ENCODE measurements around the gene GPR78. TPM values are rescaled to one million over a fixed set of nuclear protein-coding genes. Genes with fewer than 3 reads are reported as not detected.

Gene GPR78
- total RNA-seq, 4 donors from 2014 or later = 0.19 TPM; not detected in 2

DNA sequence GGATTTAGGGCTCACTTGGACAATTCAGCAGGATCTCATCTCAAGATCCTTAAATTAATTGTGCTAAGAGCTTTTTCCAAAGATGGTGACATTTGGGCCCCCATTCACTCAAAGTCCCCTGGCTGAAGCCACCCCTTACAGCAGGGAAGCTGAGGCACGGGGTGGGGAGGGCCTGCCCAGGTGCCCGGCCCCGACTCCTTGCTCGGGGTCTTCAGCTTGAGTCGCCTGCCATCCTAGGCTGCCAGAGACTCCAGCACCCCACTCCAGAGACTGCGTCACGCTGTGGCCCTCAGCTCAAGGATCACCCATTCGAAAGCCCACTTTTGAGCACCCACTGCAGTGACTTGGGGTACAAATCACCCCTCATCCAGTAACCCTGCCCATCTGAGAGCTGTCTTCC, 39.2 kb upstream of the GPR78 start:
- TF ChIP-seq, protein P1, sequence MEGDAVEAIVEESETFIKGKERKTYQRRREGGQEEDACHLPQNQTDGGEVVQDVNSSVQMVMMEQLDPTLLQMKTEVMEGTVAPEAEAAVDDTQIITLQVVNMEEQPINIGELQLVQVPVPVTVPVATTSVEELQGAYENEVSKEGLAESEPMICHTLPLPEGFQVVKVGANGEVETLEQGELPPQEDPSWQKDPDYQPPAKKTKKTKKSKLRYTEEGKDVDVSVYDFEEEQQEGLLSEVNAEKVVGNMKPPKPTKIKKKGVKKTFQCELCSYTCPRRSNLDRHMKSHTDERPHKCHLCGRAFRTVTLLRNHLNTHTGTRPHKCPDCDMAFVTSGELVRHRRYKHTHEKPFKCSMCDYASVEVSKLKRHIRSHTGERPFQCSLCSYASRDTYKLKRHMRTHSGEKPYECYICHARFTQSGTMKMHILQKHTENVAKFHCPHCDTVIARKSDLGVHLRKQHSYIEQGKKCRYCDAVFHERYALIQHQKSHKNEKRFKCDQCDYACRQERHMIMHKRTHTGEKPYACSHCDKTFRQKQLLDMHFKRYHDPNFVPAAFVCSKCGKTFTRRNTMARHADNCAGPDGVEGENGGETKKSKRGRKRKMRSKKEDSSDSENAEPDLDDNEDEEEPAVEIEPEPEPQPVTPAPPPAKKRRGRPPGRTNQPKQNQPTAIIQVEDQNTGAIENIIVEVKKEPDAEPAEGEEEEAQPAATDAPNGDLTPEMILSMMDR (IDR thresholded peaks at IDR 0.05) = no peak
- DNase-seq (ENCODE audit: low spot score) = no peak
- no peak for ATAC-seq (ENCODE audit: low FRiP score)

DNA sequence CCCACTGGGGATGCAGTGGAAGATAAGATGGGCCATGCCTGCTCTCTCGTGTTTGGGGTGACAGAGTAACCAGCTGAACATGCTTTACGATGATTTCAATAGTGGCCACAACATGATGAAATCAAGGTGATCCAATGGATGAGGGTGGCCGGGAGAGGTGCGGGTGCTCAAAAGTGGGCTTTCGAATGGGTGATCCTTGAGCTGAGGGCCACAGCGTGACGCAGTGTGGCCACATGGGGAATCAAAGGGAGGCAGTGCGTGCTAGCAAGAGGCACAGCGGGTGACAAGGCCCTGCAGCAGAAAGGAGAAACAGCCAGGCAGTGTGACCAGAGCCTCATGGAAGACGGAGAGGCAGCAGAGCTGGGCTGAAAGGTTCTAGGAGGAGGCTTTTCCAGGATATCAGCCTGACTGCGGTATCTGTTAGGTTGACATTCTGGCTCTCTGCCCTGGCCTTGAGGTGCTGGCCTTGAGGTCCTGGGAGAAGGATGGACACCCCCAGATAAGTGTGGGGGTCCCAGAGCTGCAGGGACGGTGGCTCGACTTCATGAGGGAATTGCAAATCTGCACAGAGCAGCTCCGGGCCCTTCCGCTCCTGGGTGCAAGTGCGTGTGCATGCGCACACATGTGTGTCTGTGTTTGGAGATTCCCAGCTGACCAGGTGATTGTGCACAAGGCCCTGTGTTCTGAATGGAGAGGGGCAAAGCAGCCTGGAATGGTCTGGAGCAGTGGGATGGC, 38.0 kb upstream of the GPR78 start:
- ATAC-seq (ENCODE audit: low FRiP score) = no peak
- TF ChIP-seq, protein P1 (IDR thresholded peaks at IDR 0.05) = no peak
- no peak for DNase-seq (ENCODE audit: low spot score)

DNA sequence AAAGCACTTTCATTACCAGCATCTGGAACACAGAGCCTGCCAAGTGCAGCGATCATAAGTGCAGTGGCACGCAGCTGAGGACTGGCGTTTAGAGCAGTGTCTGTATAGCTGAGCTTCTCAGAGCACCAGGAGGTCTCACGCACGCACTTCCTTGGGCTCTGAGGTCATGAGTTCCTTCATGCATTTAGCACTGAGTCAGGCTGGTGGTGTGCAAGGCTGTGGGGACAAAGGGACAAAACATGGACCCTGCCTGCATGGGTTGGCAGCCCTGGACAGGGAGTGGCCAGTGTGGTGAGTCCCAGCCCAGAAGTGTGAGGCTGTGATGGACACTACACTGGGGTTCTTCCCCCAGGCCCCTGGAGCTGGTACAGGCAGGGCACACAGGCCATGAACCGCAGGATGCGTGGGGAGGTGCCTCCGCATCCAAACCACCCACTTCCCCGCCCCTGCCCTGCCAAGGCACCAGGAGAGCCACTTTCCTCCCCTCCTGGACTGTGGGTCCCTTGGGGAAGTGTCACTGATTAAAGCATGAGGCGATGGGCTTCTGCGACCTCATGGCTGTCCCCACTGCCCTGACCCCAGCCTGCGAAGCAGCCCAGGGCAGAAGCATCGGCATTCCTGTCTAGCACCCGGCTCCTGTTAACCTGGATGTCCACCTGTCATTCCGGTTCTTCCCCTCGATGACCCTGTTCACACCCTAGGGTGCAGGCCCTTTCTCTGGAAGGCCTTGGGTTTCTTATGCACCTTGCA, 37.2 kb upstream of the GPR78 start:
- TF ChIP-seq, protein P1 (IDR thresholded peaks at IDR 0.05) = no peak
- DNase-seq (ENCODE audit: low spot score) = no peak
- no peak for ATAC-seq (ENCODE audit: low FRiP score)

DNA sequence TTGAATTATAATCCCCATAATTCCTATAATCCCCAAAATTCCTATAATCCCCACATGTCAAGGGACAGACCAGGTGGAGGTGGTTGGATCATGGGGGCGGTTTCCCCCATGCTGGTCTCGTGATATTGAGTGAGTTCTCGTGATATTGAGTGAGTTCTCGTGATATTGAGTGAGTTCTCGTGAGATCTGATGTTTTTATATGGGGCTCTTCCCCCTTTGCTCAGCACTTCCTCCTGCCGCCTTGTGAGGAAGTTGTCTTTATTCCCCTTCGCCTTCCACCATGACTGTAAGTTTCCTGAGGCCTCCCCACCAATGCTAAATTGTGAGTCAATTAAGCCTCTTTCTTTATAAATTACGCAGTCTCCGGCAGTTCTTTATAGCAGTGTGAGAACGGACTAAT, 36.6 kb upstream of the GPR78 start:
- ATAC-seq (ENCODE audit: low FRiP score) (no peak), DNase-seq (ENCODE audit: low spot score) (no peak)
- TF ChIP-seq, protein P1 (IDR thresholded peaks at IDR 0.05) = no peak

DNA sequence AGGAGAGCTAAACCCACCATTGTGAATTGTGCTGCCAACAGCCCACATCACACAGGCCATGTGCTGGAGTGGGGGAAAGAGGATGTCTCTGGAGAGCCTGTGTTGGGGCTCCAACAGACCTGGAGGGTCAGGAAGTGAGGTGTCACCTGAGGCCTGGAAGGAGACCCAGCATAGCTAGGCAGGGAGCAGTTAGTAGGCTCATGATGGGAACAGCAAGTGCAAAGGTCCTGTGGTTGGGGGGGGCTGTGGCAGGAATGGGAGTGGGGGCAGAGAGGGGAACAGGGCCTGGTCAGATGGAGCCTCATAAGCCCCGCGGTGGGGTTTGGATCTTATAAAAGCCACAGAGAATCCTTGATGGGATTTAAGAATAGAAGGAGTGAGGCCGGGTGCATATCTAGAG, 35.9 kb upstream of the GPR78 start:
- DNase-seq (ENCODE audit: low spot score) (no peak), ATAC-seq (ENCODE audit: low FRiP score) (no peak)
- TF ChIP-seq, protein P1 (IDR thresholded peaks at IDR 0.05) = no peak

DNA sequence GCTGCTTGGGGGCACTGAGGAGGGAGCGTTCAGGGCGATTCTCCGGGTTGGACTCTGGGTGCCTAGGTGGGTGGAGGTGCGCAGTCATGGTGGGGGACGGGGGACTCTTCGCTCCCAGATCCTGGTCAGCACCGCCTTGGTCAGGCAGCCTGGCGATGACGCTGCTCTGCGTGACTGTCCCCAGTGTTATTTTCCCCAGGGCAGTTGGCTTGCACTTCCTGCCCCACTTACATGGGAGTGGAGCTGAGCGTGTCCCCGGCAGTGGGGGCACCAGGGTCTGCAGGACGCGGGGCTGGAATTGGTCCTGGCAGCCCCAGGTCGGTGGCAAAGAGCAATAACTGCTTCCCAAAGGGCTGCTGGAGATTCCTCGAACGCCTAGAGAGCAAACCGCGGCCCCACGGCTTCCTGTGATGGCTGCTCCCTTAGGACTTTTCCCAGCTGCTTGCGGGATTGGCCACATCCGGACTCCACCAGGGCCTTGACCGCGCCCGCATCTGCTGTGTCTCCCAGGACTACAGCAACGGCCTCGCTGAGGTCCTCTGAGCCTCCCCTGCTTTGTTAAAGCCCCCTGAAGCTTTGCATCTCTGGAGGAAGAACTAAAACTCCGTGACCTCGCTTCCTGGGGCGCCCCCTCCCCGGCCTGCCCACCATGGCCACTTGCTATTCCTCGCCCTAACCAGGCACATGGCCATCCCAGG, 35.3 kb upstream of the GPR78 start:
- no peak for DNase-seq (ENCODE audit: low spot score)

More for the DNA sequence above, 35.3 kb upstream of the GPR78 start:
- no peak for ATAC-seq (ENCODE audit: low FRiP score)
- TF ChIP-seq, protein P1 (IDR thresholded peaks at IDR 0.05) = no peak

Measured in omental fat pad (tissue), 4 donors.